ENCODE measurements around the gene SGMS2. TPM values are rescaled to one million over a fixed set of nuclear protein-coding genes. Genes with fewer than 3 reads are reported as not detected.
A peak's percentile ranks its signal among the peaks of the same experiment; 100 is the strongest.

Gene SGMS2
- total RNA-seq, 1 donor from 2014 or later = 84.2 TPM

DNA sequence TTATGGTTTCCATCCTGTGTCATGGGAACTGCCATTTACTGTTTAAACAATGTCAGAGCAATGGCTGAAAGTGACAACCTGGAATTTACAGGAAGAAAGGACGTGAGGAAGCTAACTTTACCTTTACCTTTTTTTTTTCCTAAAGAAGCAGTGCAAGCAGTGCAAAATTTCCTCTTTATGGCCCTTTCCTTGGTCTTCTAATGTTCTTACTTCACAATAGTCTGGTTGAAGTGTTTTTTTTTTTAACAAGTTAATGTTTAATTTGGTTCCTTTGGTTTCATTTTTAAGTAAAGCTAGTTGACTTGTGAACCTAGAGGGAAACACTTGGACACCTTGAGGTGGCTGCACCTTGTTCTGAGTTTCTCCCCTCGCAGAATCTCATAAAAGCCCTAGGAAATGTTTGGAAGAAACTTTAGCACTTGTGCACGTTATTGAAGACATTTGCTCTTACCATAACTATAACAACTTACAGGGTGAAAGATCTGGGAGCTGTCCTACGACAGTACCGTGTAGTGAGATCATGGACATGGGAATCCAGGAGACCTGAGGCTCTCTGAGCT, 1.8 kb downstream of the SGMS2 start:
- no peak for DNase-seq (ENCODE audit: low read depth)
- peak overlapping the region; percentile 83 for H3K4me3 ChIP-seq (ENCODE audit: low read depth, low read length)
- TF ChIP-seq, protein P1, sequence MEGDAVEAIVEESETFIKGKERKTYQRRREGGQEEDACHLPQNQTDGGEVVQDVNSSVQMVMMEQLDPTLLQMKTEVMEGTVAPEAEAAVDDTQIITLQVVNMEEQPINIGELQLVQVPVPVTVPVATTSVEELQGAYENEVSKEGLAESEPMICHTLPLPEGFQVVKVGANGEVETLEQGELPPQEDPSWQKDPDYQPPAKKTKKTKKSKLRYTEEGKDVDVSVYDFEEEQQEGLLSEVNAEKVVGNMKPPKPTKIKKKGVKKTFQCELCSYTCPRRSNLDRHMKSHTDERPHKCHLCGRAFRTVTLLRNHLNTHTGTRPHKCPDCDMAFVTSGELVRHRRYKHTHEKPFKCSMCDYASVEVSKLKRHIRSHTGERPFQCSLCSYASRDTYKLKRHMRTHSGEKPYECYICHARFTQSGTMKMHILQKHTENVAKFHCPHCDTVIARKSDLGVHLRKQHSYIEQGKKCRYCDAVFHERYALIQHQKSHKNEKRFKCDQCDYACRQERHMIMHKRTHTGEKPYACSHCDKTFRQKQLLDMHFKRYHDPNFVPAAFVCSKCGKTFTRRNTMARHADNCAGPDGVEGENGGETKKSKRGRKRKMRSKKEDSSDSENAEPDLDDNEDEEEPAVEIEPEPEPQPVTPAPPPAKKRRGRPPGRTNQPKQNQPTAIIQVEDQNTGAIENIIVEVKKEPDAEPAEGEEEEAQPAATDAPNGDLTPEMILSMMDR (conservative IDR thresholded peaks at IDR 0.05; ENCODE audit: low read depth, low read length) = no peak

DNA sequence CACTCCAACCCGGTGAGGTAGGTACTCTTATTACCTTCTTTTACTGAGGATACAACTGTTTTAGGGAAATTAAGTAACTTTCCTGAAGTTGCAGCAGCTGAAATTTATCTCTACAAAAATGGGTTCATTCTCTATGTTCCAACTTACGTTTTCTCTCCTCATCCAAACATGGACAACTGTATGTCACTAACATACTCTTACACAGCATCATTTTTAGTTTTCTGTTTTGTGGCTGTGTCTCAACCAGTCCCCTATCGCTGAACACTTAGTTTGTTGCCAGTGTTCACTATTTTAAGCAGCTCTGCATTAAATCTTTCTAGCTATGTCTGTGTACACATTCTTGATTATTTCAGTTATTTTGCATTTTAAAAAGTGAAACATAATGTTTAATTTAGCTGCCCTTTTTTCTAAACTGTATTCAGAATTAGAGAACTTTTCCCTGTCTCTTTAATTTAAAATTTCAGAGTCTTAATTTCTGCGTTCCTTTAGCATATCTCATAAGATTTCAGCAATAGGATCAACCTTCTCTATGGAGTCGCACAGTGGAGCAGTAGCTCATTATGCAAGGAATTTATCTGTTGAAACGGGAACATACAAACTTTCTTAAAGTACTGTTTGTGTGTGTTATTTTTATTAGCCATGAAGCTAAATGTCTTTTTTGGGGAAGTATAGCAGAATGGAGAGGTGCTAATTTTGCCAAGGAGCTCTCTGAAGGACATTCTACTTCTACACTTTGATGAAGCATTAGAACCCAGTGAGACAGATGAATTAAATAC, 3.8 kb downstream of the SGMS2 start:
- no peak overlapping the region for H3K4me3 ChIP-seq (ENCODE audit: low read depth, low read length)
- DNase-seq (ENCODE audit: low read depth) = no peak
- TF ChIP-seq, protein P1 (conservative IDR thresholded peaks at IDR 0.05; ENCODE audit: low read depth, low read length) = no peak

DNA sequence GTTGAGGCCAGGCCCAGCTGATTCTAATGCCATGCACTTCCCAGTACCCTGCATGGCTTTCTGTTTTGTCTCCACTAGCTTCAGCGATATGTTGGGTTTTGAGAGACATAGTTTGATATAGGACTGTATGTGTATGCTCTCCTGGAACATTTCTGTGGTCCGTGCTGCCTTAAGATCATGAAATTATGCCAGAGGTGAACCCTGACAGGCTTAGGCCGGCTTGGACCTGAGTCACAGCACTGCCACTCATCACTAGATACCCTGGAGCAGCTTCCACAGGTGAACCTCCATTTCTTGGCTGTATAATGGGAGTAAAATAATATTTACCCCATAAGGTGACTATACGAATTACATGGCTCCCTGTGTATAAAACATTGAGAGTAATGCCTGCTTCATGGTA, 6.4 kb downstream of the SGMS2 start:
- TF ChIP-seq, protein P1 (conservative IDR thresholded peaks at IDR 0.05; ENCODE audit: low read depth, low read length) = no peak
- no peak overlapping the region for H3K4me3 ChIP-seq (ENCODE audit: low read depth, low read length)
- no peak for DNase-seq (ENCODE audit: low read depth)

DNA sequence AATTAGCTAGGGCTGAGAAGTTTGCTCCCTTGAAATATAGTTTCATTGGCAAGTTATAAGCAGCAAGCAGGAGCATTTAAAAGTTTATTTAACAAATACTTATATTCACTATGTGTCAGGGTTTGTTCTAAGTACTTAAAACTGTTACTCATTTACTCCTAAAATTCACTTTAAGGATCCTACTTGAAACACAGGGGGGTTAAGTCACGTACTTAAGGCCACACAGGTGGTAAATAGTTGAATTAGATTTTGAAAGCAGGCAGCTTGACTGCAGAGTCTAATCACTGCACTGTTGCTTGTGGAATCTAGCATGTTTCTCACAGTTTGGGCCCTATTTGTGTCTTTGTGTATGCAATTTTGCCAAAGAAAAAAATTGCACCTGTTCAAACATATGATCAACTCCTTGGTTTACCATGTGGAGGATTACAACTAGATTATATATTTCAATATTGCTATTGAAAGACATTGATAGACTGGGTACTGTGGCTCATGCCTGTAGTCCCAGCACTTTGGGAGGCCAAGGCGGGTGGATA, 7.6 kb downstream of the SGMS2 start:
- TF ChIP-seq, protein P1 (conservative IDR thresholded peaks at IDR 0.05; ENCODE audit: low read depth, low read length) = no peak
- no peak overlapping the region for H3K4me3 ChIP-seq (ENCODE audit: low read depth, low read length)
- DNase-seq (ENCODE audit: low read depth) = no peak

DNA sequence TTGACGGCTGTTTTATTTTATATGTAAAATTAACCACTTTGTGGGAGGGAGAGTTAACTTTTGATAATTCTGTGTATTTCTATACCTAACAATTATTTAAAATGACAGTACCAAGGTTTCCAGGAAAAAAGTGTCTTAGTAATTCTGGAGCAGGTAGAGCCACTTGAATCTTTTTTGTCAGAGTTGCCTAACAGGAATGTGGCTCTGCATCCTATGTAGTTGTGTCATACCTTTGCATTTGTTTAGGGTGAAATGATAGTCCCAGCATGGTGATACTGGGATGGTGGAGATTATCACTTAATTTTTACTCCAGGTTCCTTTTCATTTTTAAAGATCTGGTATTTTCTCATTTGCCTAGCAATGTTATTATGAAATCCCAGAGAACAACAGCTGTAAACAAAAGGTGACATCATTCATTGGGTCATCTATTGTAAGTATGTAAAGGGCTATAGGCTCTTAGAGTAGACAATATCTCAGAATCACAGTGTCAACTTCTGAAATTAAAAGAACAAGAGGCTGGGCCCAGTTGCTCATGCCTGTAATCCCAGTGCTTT, 9.6 kb downstream of the SGMS2 start:
- TF ChIP-seq, protein P1 (conservative IDR thresholded peaks at IDR 0.05; ENCODE audit: low read depth, low read length) = no peak
- no peak for DNase-seq (ENCODE audit: low read depth)
- H3K4me3 ChIP-seq (ENCODE audit: low read depth, low read length) = no peak overlapping the region

DNA sequence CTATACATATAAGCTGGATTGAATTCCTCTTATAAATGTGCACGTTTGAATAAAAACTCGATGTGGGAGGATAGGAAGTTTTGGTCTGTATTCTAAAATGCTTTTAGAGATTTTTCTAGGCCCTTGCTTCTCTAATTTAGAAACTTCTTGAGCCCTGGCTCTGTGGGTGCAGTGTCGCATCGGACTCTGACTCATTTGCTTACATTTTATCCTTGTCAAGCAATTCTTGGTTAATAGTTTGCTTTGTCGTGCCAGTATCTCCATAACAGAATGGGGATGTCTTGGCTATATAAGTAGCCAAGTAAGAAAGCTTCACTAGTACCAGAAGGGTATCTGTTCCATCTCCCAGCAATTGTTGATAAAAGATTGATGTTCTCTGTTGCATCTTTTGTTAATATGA, 10.7 kb downstream of the SGMS2 start:
- H3K4me3 ChIP-seq (ENCODE audit: low read depth, low read length) = no peak overlapping the region
- TF ChIP-seq, protein P1 (conservative IDR thresholded peaks at IDR 0.05; ENCODE audit: low read depth, low read length) = no peak
- DNase-seq (ENCODE audit: low read depth) = no peak
